HG02885 (cell line): Measurements from ENCODE around the gene NMS.

Experiments used
- ATAC-seq: cut with Tn5 transposase; IDR thresholded peaks from one replicate; pipeline ENCODE4 v1.9.1; 2021; ENCODE audit warnings: mild to moderate bottlenecking; ENCODE audit not compliant: unreplicated experiment, poor library complexity

Gene NMS

DNA sequence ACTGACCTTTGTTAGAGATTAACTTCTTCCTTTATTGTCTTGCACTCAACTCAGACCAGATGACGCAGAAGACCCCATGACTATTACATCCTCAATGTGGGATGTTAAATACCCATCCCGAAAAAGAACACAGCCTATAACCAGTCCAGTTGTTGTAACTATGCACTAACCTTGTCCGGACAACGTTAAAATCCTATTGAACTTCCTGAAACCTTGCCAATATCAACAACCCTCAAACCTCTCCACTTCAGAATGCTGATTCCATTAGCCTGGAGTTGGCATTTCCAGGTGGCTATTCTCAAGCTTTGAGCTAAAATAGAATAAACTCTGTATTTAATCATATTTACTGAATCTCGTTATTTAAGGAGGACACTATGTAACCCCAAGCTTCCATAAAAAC is 13.6 kb downstream of the NMS start:
- ATAC-seq: no peak

DNA sequence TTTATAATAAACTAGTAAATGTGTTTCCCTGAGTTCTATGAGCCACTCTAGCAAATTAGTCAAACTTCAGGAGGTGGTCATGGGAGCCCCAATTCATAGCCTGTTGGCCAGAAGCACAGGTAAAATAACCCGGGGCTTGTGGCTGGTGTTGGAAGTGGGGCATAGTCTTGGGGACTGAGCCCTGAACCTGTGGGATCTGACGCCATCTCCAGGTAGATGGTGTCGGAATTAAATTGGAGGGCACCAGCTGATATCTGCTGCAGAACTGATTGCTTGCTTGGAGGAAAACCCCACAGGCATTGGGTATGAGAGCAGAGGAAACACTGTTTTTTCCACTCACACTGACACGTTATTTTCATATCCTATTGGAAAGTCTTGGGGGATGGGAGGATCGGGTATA is 14.1 kb downstream of the NMS start:
- no peak for ATAC-seq

DNA sequence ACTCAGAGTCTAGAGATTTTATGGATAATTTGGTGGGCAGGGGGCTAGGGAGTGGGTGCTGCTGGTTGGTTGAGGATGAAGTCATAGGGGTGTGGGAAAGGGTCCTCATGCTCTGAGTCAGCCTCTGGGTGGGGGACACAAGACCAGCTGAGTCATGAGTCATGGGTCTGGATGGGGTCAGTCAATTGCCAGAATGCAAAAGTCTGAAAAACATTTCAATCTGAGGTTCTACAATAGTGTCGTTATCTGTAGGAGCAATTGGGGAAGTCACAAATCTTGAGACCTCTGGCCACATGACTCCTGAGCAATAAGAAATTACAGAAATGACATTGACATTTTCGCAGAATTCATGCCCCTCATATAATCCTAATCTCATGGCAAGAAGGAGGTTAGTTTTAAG is 15.1 kb downstream of the NMS start:
- ATAC-seq: no peak

DNA sequence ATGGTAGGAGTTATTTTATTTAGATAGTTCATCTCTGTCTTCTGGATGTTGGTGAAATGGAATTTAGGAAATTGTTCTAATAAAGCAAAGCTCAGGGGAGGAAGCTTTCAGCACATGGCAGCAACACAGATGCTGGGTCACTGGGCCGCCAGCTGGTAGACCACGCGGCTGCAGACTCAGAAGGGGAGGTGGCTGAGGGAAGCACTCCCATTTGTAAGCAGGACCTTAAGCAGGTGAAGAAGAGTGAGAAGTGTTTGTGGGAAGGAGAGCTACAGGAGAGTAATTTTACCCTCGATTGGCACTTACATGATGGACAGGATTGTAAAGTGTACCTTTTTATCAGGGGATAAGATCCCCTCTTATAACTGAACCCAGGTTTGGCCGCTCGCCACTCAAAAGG is 24.4 kb downstream of the NMS start:
- ATAC-seq: no peak

DNA sequence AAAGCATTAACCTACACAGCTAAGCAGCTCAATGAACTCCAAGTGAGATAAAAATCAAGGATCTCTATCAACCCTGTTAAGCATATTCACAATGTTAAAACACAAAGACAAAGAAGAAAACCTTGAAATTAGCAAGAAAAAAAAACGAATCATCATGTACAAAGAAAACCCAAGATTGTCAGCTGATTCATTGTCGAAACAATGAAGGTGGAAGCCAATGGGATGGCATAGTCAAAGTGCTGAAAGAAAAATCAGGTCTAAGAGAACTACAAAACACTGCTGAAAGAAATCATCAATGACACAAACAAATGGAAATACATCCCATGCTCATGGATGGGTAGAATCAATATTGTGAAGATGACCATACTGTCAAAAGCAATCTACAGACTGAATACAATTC is 32.5 kb downstream of the NMS start:
- ATAC-seq: no peak

DNA sequence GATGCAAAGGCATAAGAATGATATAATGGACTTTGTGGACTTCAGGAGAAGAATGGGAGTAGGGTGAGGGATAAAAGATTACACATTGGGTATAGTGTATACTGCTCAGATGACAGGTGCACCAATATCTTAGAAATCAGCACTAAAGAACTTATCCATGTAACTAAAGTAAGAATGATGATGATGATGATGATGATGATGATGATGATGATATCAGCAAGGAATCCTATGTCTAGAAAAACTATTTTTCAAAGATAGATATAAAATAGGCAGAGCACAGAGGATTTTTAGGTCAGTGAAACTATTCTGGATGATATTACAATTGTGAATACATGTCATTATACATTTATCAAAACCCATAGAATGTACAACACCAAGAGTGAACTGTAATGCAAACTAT is 34.3 kb downstream of the NMS start:
- ATAC-seq: no peak

GRCh38 chr2:100509066-100509465 is 38.8 kb downstream of the NMS start:
- ATAC-seq: no peak

GRCh38 chr2:100513650-100514049 is 43.4 kb downstream of the NMS start:
- no peak for ATAC-seq

DNA sequence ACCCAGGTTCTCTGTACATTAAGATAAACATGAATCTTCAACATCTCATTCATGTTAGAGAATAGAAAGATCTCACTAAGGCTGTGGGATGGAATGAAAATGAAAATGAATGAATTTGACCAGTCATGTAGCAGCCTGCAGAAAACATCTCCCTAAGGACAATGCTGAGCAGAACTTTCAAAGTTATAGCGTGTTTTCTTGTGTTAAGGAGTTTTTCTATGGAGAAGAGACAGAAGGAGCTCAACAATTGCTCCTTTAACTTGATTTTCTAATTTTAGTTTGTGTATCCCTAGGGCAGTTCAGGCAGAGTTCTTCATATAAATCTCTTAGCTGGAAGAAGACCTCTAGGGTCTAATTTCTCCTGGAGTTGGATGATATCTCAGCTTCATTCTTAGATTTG is 47.3 kb downstream of the NMS start:
- ATAC-seq: no peak

GRCh38 chr2:100518801-100519200 is 48.5 kb downstream of the NMS start:
- ATAC-seq: no peak

DNA sequence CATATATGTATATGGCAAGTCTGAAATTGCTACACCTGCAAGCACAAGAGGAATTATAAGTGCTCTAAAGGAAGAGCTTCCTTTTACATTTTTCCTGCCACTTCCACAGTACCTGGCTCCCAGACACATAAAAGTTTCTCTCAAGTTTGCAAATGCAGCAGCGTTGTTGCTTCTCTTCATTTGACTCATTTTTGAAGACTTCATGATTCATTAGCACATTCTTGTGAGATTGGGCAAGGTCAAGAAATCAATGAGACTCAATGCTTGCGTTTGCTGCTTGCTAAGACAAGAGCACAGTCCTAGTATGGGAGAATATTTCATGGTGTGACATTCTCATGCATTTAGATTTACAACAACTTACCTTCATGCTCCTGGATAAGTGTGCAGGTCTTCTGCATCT is 49.9 kb downstream of the NMS start:
- no peak for ATAC-seq

DNA sequence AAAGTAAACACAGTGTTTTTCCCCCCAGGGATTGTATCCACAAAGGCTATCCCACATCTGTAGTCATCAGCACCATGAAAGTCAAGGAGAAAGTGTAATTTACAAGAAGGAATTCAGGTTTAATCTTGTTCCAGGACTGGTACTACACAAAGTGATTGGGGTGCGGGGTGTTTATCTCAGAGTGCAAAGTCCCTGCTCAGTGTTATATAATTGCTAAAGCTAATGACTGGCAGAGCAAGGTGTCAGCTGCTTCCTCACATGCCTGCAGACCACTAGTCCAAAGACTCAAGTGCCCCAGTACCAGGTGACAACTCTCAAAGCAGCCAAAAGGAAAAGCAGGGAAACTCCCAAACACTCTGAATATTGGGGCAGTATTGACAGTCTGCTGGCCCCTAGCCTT is 52.1 kb downstream of the NMS start:
- no peak for ATAC-seq

- ATAC-seq: no peak
These were observed 54.0 kb downstream of the NMS start for GRCh38 chr2:100524331-100524730.

DNA sequence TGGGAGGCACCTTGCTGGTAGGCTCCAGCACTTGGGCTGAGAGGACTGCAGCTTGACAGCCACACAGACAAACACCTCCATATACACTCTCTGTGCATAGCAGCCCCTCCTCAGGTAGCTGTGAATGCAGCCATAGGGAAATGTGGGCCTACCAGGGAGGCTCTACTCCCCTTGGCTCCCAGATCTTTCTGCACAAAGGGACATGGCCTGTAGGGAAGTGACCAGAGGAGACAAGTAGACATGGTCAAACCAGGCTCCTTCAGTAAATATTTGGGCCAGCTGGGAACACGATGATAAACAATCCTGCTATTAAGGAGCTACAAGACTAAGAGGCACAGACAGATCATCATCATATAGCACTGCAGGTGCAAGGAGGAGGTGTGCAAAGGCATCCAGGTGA is 56.6 kb downstream of the NMS start:
- no peak for ATAC-seq

DNA sequence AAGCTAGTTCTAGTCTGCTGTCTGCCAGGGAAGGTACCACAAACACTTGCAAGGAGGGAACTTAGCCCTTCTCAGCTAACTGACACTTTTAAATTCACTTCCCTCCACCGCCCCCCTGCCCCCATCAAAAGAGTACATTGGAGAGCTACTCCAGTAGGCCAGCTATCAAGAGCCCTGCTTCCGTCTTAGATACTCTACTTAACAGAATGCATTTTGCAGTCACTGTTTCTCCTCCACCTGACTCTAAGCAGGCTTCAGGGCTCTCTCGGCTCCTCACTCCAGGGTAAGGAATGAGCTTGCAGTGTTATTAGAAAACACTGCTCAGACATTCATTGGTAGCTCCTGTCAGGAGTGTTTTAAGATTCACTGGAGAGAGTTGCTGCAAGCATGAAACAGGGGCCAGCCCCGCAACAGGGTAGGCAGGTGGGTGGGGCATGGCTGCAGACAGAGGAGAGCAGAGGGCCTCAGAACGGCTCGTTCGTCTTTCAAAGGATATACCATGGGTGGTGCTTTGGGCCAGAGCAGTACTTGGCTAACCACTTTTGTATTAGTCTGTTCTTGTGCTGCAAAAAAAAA is 57.2 kb downstream of the NMS start:
- no peak for ATAC-seq

- no peak for ATAC-seq
These were observed 58.9 kb downstream of the NMS start for GRCh38 chr2:100529176-100529575.

DNA sequence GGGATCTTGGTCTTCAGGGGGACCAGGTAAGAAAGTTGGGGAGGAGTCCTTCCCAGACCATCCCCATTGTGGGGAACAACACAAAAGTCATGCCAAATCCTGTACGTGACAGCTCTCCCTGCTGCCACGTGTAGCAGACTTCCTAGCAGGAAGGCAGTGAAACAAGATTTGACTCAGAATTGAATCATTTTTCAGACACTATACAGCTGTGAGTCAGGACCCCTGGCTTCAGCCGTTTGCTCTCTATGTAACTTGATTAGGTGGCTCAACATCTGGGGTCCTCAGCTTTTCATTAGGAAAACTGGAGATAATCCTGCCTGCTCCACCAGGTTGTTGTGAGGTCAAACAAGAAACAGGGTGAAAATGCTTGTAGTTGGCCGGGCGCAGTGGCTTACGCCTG is 59.6 kb downstream of the NMS start:
- no peak for ATAC-seq
